ENCODE results near the gene TSPYL4.
A peak's percentile ranks its signal among the peaks of the same experiment; 100 is the strongest.

The TSPYL4 gene

GRCh38 chr6:116268589-116269293 lies 14.9 kb upstream of the TSPYL4 start:
- peak in 1 of 2 donors; percentile 72 for DNase-seq

GRCh38 chr6:116267836-116268588 lies 14.1 kb upstream of the TSPYL4 start:
- no peak for DNase-seq

GRCh38 chr6:116266803-116267202 lies 12.9 kb upstream of the TSPYL4 start:
- no peak for DNase-seq

GRCh38 chr6:116265041-116265829 lies 11.4 kb upstream of the TSPYL4 start:
- DNase-seq, result no peak

- DNase-seq, result no peak
These were observed 9.5 kb upstream of the TSPYL4 start for GRCh38 chr6:116263353-116263752.

GRCh38 chr6:116258520-116258919 lies 4.6 kb upstream of the TSPYL4 start:
- no peak for DNase-seq

- DNase-seq, result no peak
These were observed 2.8 kb upstream of the TSPYL4 start for GRCh38 chr6:116256694-116257093.

GRCh38 chr6:116255246-116255800 lies 1.4 kb upstream of the TSPYL4 start:
- DNase-seq, result no peak

GRCh38 chr6:116254297-116255056 lies 602 bp upstream of the TSPYL4 start:
- DNase-seq, result no peak

GRCh38 chr6:116253188-116253504 lies 729 bp downstream of the TSPYL4 start:
- DNase-seq, result no peak

GRCh38 chr6:116251568-116252384 lies 2.1 kb downstream of the TSPYL4 start:
- DNase-seq, result no peak

- DNase-seq, result no peak
These were observed 5.3 kb downstream of the TSPYL4 start for GRCh38 chr6:116248577-116248976.

GRCh38 chr6:116247285-116247684 lies 6.6 kb downstream of the TSPYL4 start:
- DNase-seq, result no peak

GRCh38 chr6:116246089-116246488 lies 7.8 kb downstream of the TSPYL4 start:
- DNase-seq, result no peak

- DNase-seq, result no peak
These were observed 9.6 kb downstream of the TSPYL4 start for GRCh38 chr6:116244284-116244683.

GRCh38 chr6:116239856-116240255 lies 14.0 kb downstream of the TSPYL4 start:
- no peak for DNase-seq

GRCh38 chr6:116239256-116239655 lies 14.6 kb downstream of the TSPYL4 start:
- no peak for DNase-seq

GRCh38 chr6:116238083-116238482 lies 15.8 kb downstream of the TSPYL4 start:
- no peak for DNase-seq

GRCh38 chr6:116234689-116235088 lies 19.2 kb downstream of the TSPYL4 start:
- DNase-seq, result no peak

GRCh38 chr6:116229287-116229913 lies 24.5 kb downstream of the TSPYL4 start:
- DNase-seq, result no peak

GRCh38 chr6:116223355-116223754 lies 30.5 kb downstream of the TSPYL4 start:
- no peak for DNase-seq
